HG03457 (cell line): ENCODE results near the gene TRABD.
"Not testable (repeated sequence)": the region's sequence is repeated elsewhere in the genome, so short reads cannot be mapped to it uniquely, and the experiment has no call there.

Experiments
- ATAC-seq: cut with Tn5 transposase; IDR thresholded peaks from one replicate; pipeline ENCODE4 v1.9.1; 2021; ENCODE audit warnings: moderate number of reproducible peaks; ENCODE audit not compliant: unreplicated experiment

The TRABD gene

DNA sequence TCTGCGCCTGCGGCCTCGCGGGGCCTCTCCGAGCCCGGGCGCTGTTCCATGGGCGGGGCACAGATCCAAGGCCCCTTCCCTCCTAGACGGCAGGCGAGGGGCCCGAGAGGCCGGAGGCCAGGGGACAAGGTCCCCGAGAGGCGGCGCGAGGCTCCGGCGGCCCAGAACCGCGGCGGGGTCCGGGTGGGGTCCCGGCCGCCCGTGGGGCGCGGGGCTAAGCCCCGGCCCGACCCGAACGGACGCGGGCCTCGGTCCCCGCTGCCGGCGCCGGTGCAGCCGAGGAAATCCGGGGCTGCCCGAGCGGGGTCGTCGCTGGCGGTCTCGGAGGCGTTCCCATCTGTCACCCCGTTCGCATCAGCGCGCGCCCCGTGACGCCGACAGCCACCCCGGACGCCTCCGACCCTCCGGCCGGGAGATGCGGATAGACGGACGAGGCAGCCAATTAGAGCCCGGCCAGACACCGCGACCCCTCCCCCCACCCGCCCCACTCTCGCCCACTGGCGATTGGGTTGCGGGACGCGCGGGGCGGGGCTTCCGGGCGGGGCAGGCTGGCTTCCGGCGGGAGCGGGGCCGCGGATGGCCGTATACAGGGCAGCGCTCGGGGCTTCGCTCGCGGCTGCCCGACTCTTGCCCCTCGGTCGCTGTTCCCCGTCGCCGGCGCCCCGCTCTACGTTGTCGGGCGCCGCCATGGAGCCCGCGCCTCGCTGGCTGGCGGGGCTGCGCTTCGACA, 14.9 kb downstream of the TRABD start, which contains the start of gene SELENOO:
TSS of gene SELENOO (plus strand) at position 551 of the 730 bp plus-strand sequence. CDS start at position 577, 26 bp downstream.
- ATAC-seq: no peak

DNA sequence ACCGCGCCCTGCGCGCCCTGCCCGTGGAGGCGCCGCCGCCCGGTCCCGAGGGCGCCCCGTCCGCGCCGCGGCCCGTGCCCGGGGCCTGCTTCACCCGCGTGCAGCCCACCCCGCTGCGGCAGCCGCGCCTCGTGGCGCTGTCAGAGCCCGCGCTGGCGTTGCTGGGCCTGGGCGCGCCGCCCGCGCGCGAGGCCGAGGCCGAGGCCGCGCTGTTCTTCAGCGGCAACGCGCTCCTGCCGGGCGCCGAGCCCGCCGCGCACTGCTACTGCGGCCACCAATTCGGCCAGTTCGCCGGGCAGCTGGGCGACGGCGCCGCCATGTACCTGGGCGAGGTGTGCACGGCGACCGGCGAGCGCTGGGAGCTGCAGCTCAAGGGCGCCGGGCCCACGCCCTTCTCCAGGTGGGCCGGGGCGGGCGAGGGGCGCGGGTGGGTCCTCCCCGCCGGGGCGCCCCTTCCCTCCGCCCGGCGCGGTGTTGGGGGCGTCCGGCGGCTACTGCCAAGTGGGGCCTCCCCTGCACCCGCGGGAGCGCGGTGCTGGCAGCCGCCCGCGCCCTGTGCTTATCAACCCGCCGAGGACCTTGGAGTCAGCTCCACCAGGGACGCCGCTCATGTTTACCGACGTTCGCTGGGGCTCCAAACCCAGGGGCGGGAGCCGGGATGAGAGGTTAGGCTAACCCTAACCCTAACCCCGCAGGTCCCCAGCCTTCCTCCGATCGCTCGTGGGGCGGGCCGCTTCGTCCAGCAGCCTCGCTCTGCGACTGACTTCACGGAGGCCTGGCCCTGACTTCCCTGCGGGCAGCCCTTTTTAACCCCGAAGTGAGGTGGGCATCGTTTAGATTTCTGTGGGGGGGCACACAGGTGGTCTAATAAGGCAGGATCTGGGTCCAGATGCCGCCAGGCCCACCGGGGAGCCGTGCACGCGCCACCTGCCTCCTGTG, 15.7 kb downstream of the TRABD start:
- no peak for ATAC-seq

DNA sequence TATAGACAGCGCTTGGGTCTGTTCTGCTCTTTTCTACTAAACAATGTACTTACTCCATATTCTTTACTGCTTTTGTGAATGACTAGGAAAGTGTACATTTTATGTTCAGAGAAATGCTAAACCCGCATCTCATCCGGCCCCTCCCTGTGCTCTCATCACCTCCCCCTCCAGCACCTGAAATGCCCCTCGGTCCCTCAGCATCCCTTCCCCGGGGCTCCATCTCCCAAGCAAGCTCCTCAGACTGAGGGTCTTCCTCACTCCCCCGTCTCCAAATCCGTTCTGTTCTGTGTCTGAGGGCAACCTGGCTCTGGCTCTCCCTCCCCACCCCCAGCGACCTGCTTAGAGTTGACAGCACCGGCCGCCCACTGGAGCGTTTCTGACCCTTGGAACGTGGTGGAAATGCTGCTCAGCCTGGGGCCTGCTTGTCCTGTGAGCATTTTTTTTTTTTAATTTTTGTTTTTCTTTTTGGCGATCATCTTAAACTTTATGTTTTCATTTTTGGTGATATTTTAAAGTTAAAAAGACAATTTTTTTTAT, 16.5 kb downstream of the TRABD start:
- no peak for ATAC-seq

GRCh38 chr22:50203288-50203687, 17.6 kb downstream of the TRABD start:
- ATAC-seq: no peak

DNA sequence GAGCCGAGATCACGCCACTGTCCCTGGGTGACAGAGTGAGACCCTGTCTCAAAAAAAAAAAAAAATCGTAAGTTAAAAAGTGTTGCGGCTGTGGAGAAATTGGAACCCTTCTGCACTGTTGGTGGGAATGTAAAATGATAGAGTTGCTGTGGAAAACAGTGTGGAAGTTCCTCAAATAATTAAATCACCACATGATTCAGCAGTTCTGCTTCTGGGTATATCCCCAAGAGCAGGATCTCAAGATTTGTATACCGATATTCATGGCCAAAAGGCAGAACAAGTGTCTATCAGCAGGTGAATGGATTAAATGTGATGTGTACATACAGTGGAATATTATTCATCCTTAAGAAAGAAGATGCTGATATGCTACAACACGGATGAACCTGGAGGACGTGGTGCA, 18.9 kb downstream of the TRABD start:
- ATAC-seq: no peak

DNA sequence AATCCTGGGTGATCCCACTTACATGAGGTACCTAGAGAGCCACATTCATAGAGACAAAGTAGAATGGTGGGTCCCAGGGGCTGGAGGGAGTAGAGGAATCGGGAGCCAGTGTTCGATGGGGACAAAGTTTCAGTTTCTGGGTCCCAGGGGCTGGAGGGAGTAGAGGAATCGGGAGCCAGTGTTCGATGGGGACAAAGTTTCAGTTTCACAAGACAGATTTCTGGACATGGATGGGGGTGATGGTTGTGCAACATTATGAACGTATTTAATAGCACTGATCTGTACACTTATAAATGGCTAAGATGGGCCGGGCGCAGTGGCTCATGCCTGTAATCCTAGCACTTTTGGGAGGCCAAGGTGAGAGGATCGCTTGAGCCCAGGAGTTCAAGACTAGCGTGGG, 19.3 kb downstream of the TRABD start:
- not testable (repeated sequence) for ATAC-seq

DNA sequence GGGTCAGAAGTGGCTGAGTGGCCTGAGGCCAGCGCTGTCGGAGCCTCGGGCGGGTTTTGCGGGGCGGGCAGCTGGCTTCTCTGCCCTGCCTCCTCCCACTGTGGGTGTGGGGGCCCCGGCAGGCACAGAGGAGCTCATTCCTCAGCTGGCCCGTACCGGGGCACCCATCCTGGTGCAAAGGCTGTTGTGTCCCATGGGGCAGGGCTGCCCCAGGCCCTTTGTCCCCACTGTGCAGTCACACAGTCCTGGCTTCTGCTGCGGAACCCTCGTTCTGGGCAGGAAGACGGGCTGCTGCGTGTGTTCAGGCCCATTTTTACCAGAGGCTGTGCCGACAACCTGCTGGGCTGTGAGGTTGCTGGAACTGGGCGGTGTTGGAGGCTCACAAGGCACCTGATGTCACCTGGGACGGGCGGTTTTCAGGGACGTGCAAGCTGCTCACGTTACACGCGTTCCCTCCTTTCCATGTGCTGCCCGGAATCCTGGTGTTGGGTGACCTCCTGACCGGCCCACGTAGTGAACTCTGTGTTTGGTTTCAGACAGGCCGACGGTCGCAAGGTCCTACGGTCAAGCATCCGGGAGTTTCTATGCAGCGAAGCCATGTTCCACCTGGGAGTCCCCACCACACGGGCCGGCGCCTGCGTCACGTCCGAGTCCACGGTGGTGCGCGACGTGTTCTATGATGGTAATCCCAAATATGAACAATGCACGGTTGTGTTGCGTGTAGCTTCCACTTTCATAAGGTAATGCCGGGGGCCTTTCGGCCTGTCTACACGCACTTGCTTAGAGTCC, 20.3 kb downstream of the TRABD start:
- ATAC-seq: no peak

DNA sequence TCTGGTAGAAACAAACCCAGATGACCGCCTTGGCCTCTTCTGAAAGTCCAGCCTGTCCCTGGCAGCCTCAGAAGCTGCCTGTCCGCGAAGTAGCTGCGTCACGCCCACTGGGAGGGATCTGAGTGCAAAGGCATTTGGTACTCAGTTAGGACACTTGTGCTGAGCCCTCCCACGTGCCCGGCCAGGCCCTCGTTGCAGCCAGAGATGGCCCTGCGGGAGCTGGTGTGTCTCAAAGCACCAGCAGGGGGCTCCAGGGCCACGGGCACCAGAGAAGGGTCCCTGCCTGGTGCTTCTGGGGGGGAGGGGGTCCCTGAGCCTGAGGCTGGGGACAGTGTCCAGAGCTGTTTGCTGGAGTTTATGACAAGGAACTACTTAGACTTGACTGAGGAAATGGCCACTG, 20.9 kb downstream of the TRABD start:
- no peak for ATAC-seq

DNA sequence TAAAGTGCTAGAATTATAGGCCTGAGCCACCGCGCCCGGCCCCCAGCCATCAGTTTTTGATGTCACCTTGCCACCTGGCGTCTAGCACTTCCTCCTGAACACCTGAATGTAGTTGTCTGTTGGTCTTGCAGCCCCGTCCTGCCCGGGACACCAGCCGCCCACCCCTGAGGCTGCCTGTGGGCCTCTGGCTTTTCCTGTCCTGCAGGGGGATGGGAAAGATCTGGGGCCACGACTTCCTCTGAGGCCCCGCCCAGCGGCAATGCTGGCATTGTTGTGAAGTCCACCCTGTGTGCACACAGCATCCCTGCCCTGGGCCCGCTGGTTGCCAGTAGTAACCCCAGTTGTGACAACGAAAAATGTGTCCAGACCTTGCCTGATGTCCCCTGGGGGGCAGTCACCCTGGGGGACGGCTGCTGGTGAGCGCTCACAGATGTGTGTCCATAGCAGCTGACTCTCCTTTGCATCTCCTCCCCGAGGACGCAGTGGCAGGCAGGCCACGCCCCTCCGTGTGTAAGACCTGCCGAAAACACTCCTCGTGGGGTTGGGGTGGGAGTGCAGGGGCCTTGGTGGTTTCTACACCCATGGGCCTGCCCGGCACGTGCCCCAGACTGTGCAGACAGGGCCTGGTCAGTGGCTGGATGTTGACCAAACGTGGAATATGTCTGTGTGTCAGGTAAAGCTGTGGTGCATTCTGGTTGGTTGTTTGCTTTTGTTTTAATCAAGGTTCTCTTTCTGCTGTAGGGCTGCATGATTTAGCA, 21.8 kb downstream of the TRABD start:
- no peak for ATAC-seq

DNA sequence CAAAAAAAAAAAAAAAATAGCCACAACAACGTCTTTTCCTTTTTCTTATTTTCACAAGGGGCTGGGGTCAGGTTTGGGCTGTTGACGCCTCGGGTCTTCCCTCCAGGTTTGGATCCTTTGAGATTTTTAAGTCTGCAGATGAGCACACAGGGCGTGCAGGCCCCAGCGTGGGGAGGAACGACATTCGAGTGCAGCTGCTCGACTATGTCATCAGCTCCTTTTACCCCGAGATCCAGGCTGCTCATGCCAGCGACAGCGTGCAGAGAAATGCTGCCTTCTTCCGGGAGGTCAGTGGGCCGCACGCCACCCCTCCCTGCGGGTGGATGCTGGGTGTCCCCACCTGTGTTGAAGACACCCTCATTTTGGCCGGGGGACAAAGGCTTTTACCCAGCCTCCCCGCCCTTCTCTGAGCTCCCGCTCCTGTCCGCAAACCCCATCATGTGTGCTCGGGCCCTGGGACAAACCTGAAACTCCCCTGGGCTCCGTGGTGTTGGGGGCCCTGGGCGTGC, 22.8 kb downstream of the TRABD start:
- ATAC-seq: no peak

DNA sequence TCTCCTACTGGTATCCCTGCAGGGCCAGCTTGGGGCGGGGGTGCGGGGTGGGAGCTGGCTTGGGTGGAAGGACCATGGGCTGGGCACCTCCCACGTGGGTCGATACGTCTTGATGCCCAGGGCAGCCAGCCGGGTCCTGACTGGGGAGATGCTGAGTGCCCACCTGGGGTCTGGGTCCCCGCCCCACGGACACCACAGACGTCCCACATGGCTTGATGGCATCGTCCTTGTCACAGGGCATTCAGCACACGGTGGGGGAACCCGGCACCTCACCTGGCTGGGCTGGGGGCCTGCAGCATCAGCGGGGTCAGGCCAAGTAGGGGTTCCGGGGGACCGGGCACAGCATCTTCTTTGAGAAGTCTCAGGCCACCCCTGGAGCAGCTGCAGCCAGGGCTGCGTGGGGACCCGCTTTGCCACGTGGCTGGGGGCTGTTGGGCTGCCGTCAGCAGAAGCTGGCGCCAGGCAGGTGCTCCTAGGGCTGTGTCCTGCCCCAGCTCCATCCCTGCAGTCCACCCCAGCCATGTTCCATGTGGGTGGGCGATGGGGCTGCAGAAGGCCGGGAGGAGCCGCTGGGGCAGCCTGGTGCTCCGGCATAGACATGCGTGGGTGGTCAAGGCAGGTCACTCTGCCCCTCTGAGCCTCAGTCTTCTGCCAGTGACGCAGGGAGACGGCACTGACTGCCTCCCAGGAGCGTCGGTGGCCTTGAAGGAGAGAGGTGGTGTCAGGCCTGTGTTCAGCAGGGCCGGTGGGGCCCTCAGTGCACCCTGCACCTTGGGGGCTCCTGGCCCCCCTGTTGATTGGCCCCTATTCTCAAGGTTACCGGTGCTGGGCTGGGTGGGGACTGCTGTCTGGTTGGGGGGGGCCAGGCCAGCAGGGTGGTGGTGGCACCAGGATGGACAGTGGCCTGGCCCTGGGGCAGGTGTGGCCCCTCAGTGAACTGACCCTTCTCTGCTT, 23.5 kb downstream of the TRABD start:
- ATAC-seq: no peak

GRCh38 chr22:50209893-50210292, 24.2 kb downstream of the TRABD start:
- ATAC-seq: no peak

- no peak for ATAC-seq
Observed at GRCh38 chr22:50210378-50211139, 24.8 kb downstream of the TRABD start.

- no peak for ATAC-seq
Observed at GRCh38 chr22:50211147-50211546, 25.4 kb downstream of the TRABD start.

DNA sequence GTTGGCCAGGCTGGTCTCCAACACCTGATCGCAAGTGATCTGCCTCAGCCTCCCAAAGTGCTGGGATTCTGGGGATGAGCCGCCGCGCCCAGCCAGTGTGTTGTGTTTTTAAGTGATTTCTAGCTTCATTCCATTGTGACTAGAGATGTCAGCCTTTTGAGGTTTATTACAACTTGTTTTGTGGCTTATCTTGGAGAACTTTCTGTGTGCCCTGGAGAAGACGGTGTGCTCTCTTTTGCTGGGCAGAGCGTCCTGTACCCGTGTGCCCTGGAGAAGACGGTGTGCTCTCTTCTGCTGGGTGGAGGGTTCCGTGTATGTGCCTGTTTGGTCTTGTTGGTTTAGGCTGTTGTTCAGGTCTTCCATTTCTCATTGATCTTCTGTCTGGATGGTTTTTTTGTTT, 27.6 kb downstream of the TRABD start:
- no peak for ATAC-seq

GRCh38 chr22:50215297-50216054, 29.8 kb downstream of the TRABD start:
- ATAC-seq: no peak

- no peak for ATAC-seq
Observed at GRCh38 chr22:50216055-50216683, 30.5 kb downstream of the TRABD start.
